K562 (cell line): ENCODE data around the gene TLE7. TPM values are rescaled to one million over a fixed set of nuclear protein-coding genes. Genes with fewer than 3 reads are reported as not detected.

ENCODE experiments used
- EHMT2 ChIP-seq: fragments of 450-650 bp; IDR thresholded peaks from 2 replicates; pipeline ENCODE4 v1.6.1; 2018; ENCODE audit warnings: antibody characterized with exemption
- ESRRB ChIP-seq: fragments of 250-450 bp; sonication (Bioruptor Pico); IDR thresholded peaks from 2 replicates; pipeline ENCODE4 v1.5.0; 2020; ENCODE audit warnings: mild to moderate bottlenecking, moderate library complexity, borderline replicate concordance
- FOXJ3 ChIP-seq: sonication (generic); formaldehyde crosslinking; IDR thresholded peaks from 2 replicates; pipeline ENCODE4 v1.4.0; 2020; ENCODE audit warnings: mild to moderate bottlenecking, missing genetic modification reagents
- GABPA ChIP-seq: fragments of 200-800 bp; sonication (Bioruptor generic); conservative IDR thresholded peaks from 2 replicates; pipeline ENCODE4 v1.6.1; 2016; ENCODE audit warnings: low read depth, missing genetic modification characterization, missing compliant biosample characterization
- HNRNPH1 ChIP-seq: fragments of 200-400 bp; formaldehyde crosslinking; optimal IDR thresholded peaks from 2 replicates; pipeline ENCODE3; 2017; ENCODE audit warnings: low read depth, mild to moderate bottlenecking, low read length, moderate library complexity
- KAT8 ChIP-seq: fragments of 450-650 bp; IDR thresholded peaks from 2 replicates; pipeline ENCODE4 v1.6.1; 2016; ENCODE audit warnings: low read depth, mild to moderate bottlenecking
- NCOA1 ChIP-seq: fragments of 450-650 bp; IDR thresholded peaks from 2 replicates; pipeline ENCODE4 v1.6.1; 2016; ENCODE audit warnings: low read depth
- NR4A1 ChIP-seq, 2 experiments: fragments of 250-450 bp in 1 of 2; fragments of 450-650 bp in 1 of 2; sonication (Bioruptor Pico) in 1 of 2; IDR thresholded peaks; 2 replicates each; pipeline versions ENCODE4 v1.4.0 to v1.6.1; 2016 to 2020; ENCODE audit warnings: mild to moderate bottlenecking in 2 of 2, missing compliant biosample characterization in 1 of 2, missing genetic modification characterization in 1 of 2, moderate library complexity in 1 of 2
- RAD51 ChIP-seq: fragments of 450-650 bp; IDR thresholded peaks from 2 replicates; pipeline ENCODE4 v1.7.1; 2016; ENCODE audit warnings: low read depth, mild to moderate bottlenecking, borderline replicate concordance
- RFX7 ChIP-seq: fragments of 250-450 bp; sonication (Bioruptor Pico); IDR thresholded peaks from 2 replicates; pipeline ENCODE4 v1.5.1; 2021; ENCODE audit warnings: mild to moderate bottlenecking
- SETDB1 ChIP-seq: IDR thresholded peaks from one replicate; pipeline ENCODE4 v1.6.1; 2012; ENCODE audit warnings: low read length, control low read depth, inconsistent platforms
- SIRT6 ChIP-seq: IDR thresholded peaks from one replicate; pipeline ENCODE4 v1.6.1; 2012; ENCODE audit warnings: low read depth, mild to moderate bottlenecking, control low read depth, inconsistent platforms, low read length, moderate library complexity
- SMARCA4 ChIP-seq: fragments of 450-650 bp; IDR thresholded peaks from 2 replicates; pipeline ENCODE4 v1.6.1; 2016
- SRSF1 ChIP-seq: fragments of 200-400 bp; formaldehyde crosslinking; IDR thresholded peaks from 2 replicates; pipeline ENCODE4 v1.6.1; 2017; ENCODE audit warnings: mild to moderate bottlenecking, low read depth, low read length, moderate library complexity
- STAT5B ChIP-seq: fragments of 250-450 bp; sonication (Bioruptor Pico); IDR thresholded peaks from 2 replicates; pipeline ENCODE4 v1.8.0; 2021; ENCODE audit warnings: mild to moderate bottlenecking, inconsistent platforms
- TGIF2 ChIP-seq: sonication (generic); formaldehyde crosslinking; IDR thresholded peaks from 2 replicates; pipeline ENCODE4 v1.8.1; 2022; ENCODE audit warnings: mild to moderate bottlenecking, missing genetic modification reagents, moderate library complexity
- ZEB2 ChIP-seq: fragments of 450-650 bp; IDR thresholded peaks from 2 replicates; pipeline ENCODE4 v1.6.1; 2016
- ZNF197 ChIP-seq: fragments of 200-800 bp; sonication (Bioruptor generic); IDR thresholded peaks from 2 replicates; pipeline ENCODE4 v1.6.1; 2016; ENCODE audit warnings: low read depth, missing genetic modification characterization, missing compliant biosample characterization
- ZNF23 ChIP-seq: fragments of 250-450 bp; sonication (Bioruptor Pico); IDR thresholded peaks from 2 replicates; pipeline ENCODE4 v1.4.0; 2020; ENCODE audit warnings: mild to moderate bottlenecking
- ZNF766 ChIP-seq: fragments of 200-800 bp; sonication (Bioruptor generic); conservative IDR thresholded peaks from 2 replicates; pipeline ENCODE4 v1.6.1; 2016; ENCODE audit warnings: missing genetic modification characterization, missing compliant biosample characterization
- polyA plus RNA-seq, 8 experiments: library from polyadenylated mRNA; depleted of rRNA in 4 of 8; stranded (reverse) in 5 of 8; unstranded in 3 of 8; fragments of >200 nt; fragmentation: Nextera tagmentation in 2 of 8; fragmentation: Illumina TruSeq in 1 of 8; extraction: Ambion mirVana in 2 of 8; extraction: Trizol in 1 of 8; gene quantifications; 2 replicates each; pipeline versions ENCODE4 v1.2.1 to v1.2.3, GENCODE V29; 2011 to 2014; ENCODE audit warnings: inconsistent platforms in 1 of 8, missing spikeins in 1 of 8
- total RNA-seq, 7 experiments: library from RNA; depleted of rRNA in 6 of 7; stranded (reverse); fragments of >200 nt in 6 of 7; fragmentation: Illumina TruSeq in 2 of 7; extraction: Trizol in 2 of 7; gene quantifications; 2 replicates each; pipeline versions ENCODE4 v1.2.1 to v1.2.3, GENCODE V29; 2011 to 2021; ENCODE audit warnings: low replicate concordance in 1 of 7
- TF ChIP-seq, protein P1 (sequence below), 2 experiments: IDR thresholded peaks in 1 of 2; conservative IDR thresholded peaks in 1 of 2; 2 replicates each; pipeline ENCODE4 v1.6.1; 2016; ENCODE audit warnings: low read depth in 2 of 2, mild to moderate bottlenecking in 1 of 2, missing compliant biosample characterization in 1 of 2, missing genetic modification characterization in 1 of 2, moderate library complexity in 1 of 2
- TF ChIP-seq, protein P2 (sequence below): fragments of 450-650 bp; formaldehyde crosslinking; IDR thresholded peaks from 2 replicates; pipeline ENCODE4 v1.4.0; 2022; ENCODE audit warnings: missing genetic modification characterization
- TF ChIP-seq, protein P3 (sequence below): IDR thresholded peaks from 2 replicates; pipeline ENCODE4 v1.6.1; 2016; ENCODE audit warnings: missing genetic modification characterization, missing compliant biosample characterization

Gene TLE7
- total and polyA plus RNA-seq, 9 of the 15 experiments (the other 6 are each of a cell fraction or from before 2014, with no cell fraction given) = not detected

DNA sequence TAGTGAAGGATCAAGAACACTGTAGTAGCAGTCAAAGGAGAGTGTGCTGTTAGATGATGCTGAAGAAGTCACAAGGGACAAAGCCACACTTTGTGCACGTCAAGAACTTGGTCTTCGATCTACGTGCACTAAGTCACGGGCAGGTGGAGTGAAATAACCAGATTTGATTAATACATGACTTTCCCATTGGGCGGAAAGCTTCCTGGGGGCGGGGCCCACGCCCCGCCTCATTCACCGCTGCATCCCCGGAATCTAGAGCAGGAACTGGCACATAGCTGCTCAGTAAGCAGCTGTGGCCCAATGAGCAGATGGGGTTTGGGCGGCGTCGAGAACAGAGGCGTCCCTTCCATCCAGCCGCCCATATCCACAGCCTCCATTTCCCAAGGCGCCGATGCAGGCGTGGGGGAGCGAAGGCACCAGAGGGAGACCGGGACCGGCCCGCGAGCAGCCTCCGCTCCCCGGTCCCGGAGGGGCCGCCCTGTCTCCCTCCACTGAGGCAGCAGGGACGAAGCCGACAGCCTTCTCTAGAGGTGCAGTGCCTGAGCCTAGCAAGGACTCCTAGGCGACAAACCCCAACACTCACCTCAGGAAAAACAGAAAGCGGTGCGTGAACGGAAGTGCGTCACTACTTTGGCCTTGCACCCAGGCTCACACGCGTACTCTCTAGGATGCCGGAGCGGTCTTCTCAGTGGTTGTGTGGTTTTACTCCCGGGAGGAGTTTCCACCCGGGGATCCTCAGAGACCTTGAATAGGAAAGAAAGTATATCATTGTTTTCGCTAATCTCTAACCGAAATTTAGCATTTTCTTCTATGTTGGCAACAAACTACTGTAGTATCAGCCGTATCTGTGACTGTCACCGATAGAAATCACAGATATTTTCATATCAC, 42.4 kb upstream of the TLE7 start (continued):
- TF ChIP-seq SRSF1 = no peak
- TF ChIP-seq ESRRB = no peak
- no peak for TF ChIP-seq SMARCA4
- no peak for TF ChIP-seq ZNF197 (CRISPR knock-in tag)
- TF ChIP-seq STAT5B (CRISPR knock-in tag) = no peak
- TF ChIP-seq EHMT2 = peak; percentile 51; the same call in 1 of the 2 replicates
- TF ChIP-seq, protein P1, sequence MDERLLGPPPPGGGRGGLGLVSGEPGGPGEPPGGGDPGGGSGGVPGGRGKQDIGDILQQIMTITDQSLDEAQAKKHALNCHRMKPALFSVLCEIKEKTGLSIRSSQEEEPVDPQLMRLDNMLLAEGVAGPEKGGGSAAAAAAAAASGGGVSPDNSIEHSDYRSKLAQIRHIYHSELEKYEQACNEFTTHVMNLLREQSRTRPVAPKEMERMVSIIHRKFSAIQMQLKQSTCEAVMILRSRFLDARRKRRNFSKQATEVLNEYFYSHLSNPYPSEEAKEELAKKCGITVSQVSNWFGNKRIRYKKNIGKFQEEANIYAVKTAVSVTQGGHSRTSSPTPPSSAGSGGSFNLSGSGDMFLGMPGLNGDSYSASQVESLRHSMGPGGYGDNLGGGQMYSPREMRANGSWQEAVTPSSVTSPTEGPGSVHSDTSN (CRISPR knock-in tag; IDR thresholded peaks at IDR 0.05; ENCODE audit: low read depth) = no peak
- TF ChIP-seq, protein P1 (tag; conservative IDR thresholded peaks at IDR 0.05; ENCODE audit: low read depth) = no peak
- TF ChIP-seq, protein P2, sequence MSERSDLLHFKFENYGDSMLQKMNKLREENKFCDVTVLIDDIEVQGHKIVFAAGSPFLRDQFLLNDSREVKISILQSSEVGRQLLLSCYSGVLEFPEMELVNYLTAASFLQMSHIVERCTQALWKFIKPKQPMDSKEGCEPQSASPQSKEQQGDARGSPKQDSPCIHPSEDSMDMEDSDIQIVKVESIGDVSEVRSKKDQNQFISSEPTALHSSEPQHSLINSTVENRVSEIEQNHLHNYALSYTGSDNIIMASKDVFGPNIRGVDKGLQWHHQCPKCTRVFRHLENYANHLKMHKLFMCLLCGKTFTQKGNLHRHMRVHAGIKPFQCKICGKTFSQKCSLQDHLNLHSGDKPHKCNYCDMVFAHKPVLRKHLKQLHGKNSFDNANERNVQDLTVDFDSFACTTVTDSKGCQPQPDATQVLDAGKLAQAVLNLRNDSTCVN (CRISPR knock-in tag) = no peak
- no peak for TF ChIP-seq SIRT6
- TF ChIP-seq HNRNPH1 = no peak
- TF ChIP-seq, protein P3, sequence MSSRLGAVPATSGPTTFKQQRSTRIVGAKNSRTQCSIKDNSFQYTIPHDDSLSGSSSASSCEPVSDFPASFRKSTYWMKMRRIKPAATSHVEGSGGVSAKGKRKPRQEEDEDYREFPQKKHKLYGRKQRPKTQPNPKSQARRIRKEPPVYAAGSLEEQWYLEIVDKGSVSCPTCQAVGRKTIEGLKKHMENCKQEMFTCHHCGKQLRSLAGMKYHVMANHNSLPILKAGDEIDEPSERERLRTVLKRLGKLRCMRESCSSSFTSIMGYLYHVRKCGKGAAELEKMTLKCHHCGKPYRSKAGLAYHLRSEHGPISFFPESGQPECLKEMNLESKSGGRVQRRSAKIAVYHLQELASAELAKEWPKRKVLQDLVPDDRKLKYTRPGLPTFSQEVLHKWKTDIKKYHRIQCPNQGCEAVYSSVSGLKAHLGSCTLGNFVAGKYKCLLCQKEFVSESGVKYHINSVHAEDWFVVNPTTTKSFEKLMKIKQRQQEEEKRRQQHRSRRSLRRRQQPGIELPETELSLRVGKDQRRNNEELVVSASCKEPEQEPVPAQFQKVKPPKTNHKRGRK = no peak
- TF ChIP-seq GABPA = peak; percentile 95
- no peak for TF ChIP-seq RAD51
- TF ChIP-seq FOXJ3 (CRISPR knock-in tag) = no peak
- no peak for TF ChIP-seq KAT8
- no peak for TF ChIP-seq ZNF23 (CRISPR knock-in tag)
- 0 out of 2 replicates have a peak, but pooled peaks have one; percentile 28 for TF ChIP-seq NR4A1 (CRISPR knock-in tag; IDR thresholded peaks at IDR 0.05)
- no peak for TF ChIP-seq NR4A1 (tag; IDR thresholded peaks at IDR 0.05)
- no peak for TF ChIP-seq RFX7 (CRISPR knock-in tag)
- peak; percentile 56; the same call in 1 of the 2 replicates for TF ChIP-seq NCOA1
- no peak for TF ChIP-seq TGIF2
- TF ChIP-seq ZEB2 = no peak
- TF ChIP-seq SETDB1 = no peak
- TF ChIP-seq ZNF766 (CRISPR knock-in tag) = 0 out of 2 replicates have a peak, but pooled peaks have one; percentile 58
